Mesendoderm (in vitro differentiated cells): ENCODE measurements around the gene KCNS3.

ENCODE experiments used
- DNase-seq: peaks from one replicate; pipeline ENCODE4 v3.0.0; 2013
- H2AK5ac ChIP-seq: 2 replicates; pipeline ENCODE4 v1.6.1; 2013; ENCODE audit warnings: low read length, inconsistent platforms
- H2BK120ac ChIP-seq: 2 replicates; pipeline ENCODE4 v1.6.1; 2013; ENCODE audit warnings: low read depth, mild to moderate bottlenecking, low read length, moderate library complexity, mixed read lengths
- H2BK15ac ChIP-seq: replicated peaks from 2 replicates; pipeline ENCODE4 v1.6.1; 2013; ENCODE audit warnings: low read depth, mild to moderate bottlenecking, moderate library complexity
- H2BK5ac ChIP-seq: 2 replicates; pipeline ENCODE4 v1.6.1; 2013; ENCODE audit warnings: low read length, inconsistent platforms
- H3K18ac ChIP-seq: 2 replicates; pipeline ENCODE4 v1.6.1; 2013; ENCODE audit warnings: mild to moderate bottlenecking, low read length, mixed read lengths
- H3K23ac ChIP-seq: one replicate; pipeline ENCODE4 v1.6.1; 2013; ENCODE audit warnings: low read length
- H3K27ac ChIP-seq: 2 replicates; pipeline ENCODE4 v1.5.1; 2013; ENCODE audit warnings: low read depth, mild to moderate bottlenecking, inconsistent platforms, low read length, moderate library complexity
- H3K27me3 ChIP-seq: 2 replicates; pipeline ENCODE4 v1.6.1; 2013; ENCODE audit warnings: low read length, control low read depth, mild to moderate bottlenecking, inconsistent platforms; ENCODE audit not compliant: insufficient read depth, poor library complexity
- H3K36me3 ChIP-seq: 2 replicates; pipeline ENCODE4 v1.6.1; 2013; ENCODE audit warnings: low read length, inconsistent platforms; ENCODE audit not compliant: control insufficient read depth, insufficient read depth
- H3K4ac ChIP-seq: one replicate; pipeline ENCODE4 v1.6.1; 2013; ENCODE audit warnings: low read depth, mild to moderate bottlenecking, low read length, moderate library complexity
- H3K4me1 ChIP-seq: 2 replicates; pipeline ENCODE4 v1.6.1; 2013; ENCODE audit warnings: low read depth, low read length, inconsistent platforms; ENCODE audit not compliant: control insufficient read depth
- H3K4me2 ChIP-seq: 2 replicates; pipeline ENCODE4 v1.6.1; 2013; ENCODE audit warnings: low read length
- H3K4me3 ChIP-seq: 2 replicates; pipeline ENCODE4 v1.5.1; 2013; ENCODE audit warnings: mild to moderate bottlenecking, low read length
- H3K56ac ChIP-seq: one replicate; pipeline ENCODE4 v1.6.1; 2013; ENCODE audit warnings: low read length
- H3K79me1 ChIP-seq: 2 replicates; pipeline ENCODE4 v1.6.1; 2013; ENCODE audit warnings: low read length, inconsistent platforms
- H3K79me2 ChIP-seq: 2 replicates; pipeline ENCODE4 v1.6.1; 2013; ENCODE audit warnings: mild to moderate bottlenecking, low read length; ENCODE audit not compliant: control insufficient read depth, insufficient read depth
- H3K9ac ChIP-seq: 2 replicates; pipeline ENCODE4 v1.6.1; 2013; ENCODE audit warnings: low read length, inconsistent platforms
- H4K5ac ChIP-seq: one replicate; pipeline ENCODE4 v1.6.1; 2013; ENCODE audit warnings: low read length
- H4K8ac ChIP-seq: one replicate; pipeline ENCODE4 v1.6.1; 2013; ENCODE audit warnings: low read depth, mild to moderate bottlenecking, control low read depth, low read length, moderate library complexity
- WGBS: extraction: QIAGEN DNeasy Blood & Tissue Kit; methylation state at CpG from one replicate; pipeline ENCODE4 v1.1.7; 2013; ENCODE audit warnings: low lambda C conversion rate, missing lambda C conversion rate; ENCODE audit not compliant: insufficient coverage; ENCODE audit errors: extremely low coverage; 5-methylcytosine and 5-hydroxymethylcytosine counted together

KCNS3 gene

GRCh38 chr2:17975401-17975800 lies 96.9 kb downstream of the KCNS3 start:
- no peak overlapping the region for H3K27ac ChIP-seq
- WGBS: no CpG with 5 or more reads among the region's 2 CpGs

GRCh38 chr2:17976871-17977746 lies 98.6 kb downstream of the KCNS3 start:
- no peak overlapping the region for H4K5ac ChIP-seq
- peak; percentile 17 for DNase-seq
- no peak overlapping the region for H2AK5ac ChIP-seq
- no peak overlapping the region for H3K4me3 ChIP-seq
- H3K56ac ChIP-seq: no peak overlapping the region
- H2BK120ac ChIP-seq: no peak overlapping the region
- H2BK5ac ChIP-seq: no peak overlapping the region
- H3K18ac ChIP-seq: no peak overlapping the region
- no peaks in the 10 kb centered on the region for H3K79me2 ChIP-seq
- H3K79me1 ChIP-seq: no peaks in the 10 kb centered on the region
- no CpG with 5 or more reads among the region's 6 CpGs for WGBS
- H3K4ac ChIP-seq: no peak overlapping the region
- H3K9ac ChIP-seq: no peak overlapping the region
- H3K36me3 ChIP-seq: no peaks in the 10 kb centered on the region
- H3K23ac ChIP-seq: no peak overlapping the region
- no peak overlapping the region for H3K4me2 ChIP-seq
- H2BK15ac ChIP-seq: no peak overlapping the region
- H3K27me3 ChIP-seq: no peaks in the 10 kb centered on the region
- no peak overlapping the region for H3K27ac ChIP-seq
- no peak overlapping the region for H4K8ac ChIP-seq
- no peaks in the 10 kb centered on the region for H3K4me1 ChIP-seq

More at GRCh38 chr2:17975401-17975800, 96.9 kb downstream of the KCNS3 start:
- H2AK5ac ChIP-seq: no peak overlapping the region
- no peak overlapping the region for H3K56ac ChIP-seq
- H2BK120ac ChIP-seq: no peak overlapping the region
- H4K8ac ChIP-seq: no peak overlapping the region
- H2BK15ac ChIP-seq: no peak overlapping the region
- no peak overlapping the region for H3K4ac ChIP-seq
- H3K18ac ChIP-seq: no peak overlapping the region
- H3K27me3 ChIP-seq: no peaks in the 10 kb centered on the region
- H3K4me3 ChIP-seq: no peak overlapping the region
- H3K4me2 ChIP-seq: no peak overlapping the region
- H3K9ac ChIP-seq: no peak overlapping the region
- no peaks in the 10 kb centered on the region for H3K36me3 ChIP-seq
- H3K23ac ChIP-seq: no peak overlapping the region
- DNase-seq: peak; percentile 45
- no peaks in the 10 kb centered on the region for H3K79me1 ChIP-seq
- no peaks in the 10 kb centered on the region for H3K79me2 ChIP-seq
- H2BK5ac ChIP-seq: no peak overlapping the region
- no peak overlapping the region for H4K5ac ChIP-seq
- H3K4me1 ChIP-seq: no peaks in the 10 kb centered on the region

GRCh38 chr2:17979707-17980106 lies 101.2 kb downstream of the KCNS3 start:
- H3K27ac ChIP-seq: no peak overlapping the region
- H2BK15ac ChIP-seq: no peak overlapping the region
- no peak overlapping the region for H2AK5ac ChIP-seq
- H3K56ac ChIP-seq: no peak overlapping the region
- H3K23ac ChIP-seq: no peak overlapping the region
- H3K18ac ChIP-seq: no peak overlapping the region
- no peak overlapping the region for H3K9ac ChIP-seq
- H2BK5ac ChIP-seq: no peak overlapping the region
- DNase-seq: no peak
- H3K4ac ChIP-seq: no peak overlapping the region
- no peaks in the 10 kb centered on the region for H3K79me1 ChIP-seq
- no peaks in the 10 kb centered on the region for H3K4me1 ChIP-seq
- H3K27me3 ChIP-seq: no peaks in the 10 kb centered on the region
- no peaks in the 10 kb centered on the region for H3K36me3 ChIP-seq
- no peak overlapping the region for H3K4me2 ChIP-seq
- no peaks in the 10 kb centered on the region for H3K79me2 ChIP-seq
- H2BK120ac ChIP-seq: no peak overlapping the region
- no peak overlapping the region for H4K8ac ChIP-seq
- H4K5ac ChIP-seq: no peak overlapping the region
- H3K4me3 ChIP-seq: no peak overlapping the region

GRCh38 chr2:17981936-17982335 lies 103.5 kb downstream of the KCNS3 start:
- Histone ChIP-seq H4K5ac (no peak overlapping the region), H3K4ac (no peak overlapping the region), H2BK5ac (no peak overlapping the region), H3K27ac (no peak overlapping the region), H3K23ac (no peak overlapping the region), H2AK5ac (no peak overlapping the region), H4K8ac (no peak overlapping the region), H3K9ac (no peak overlapping the region), H3K79me1 (no peaks in the 10 kb centered on the region), H2BK15ac (no peak overlapping the region), H3K27me3 (no peaks in the 10 kb centered on the region), H3K56ac (no peak overlapping the region), H3K4me3 (no peak overlapping the region), H3K79me2 (no peaks in the 10 kb centered on the region), H3K4me2 (no peak overlapping the region), H3K18ac (no peak overlapping the region), H3K4me1 (no peaks in the 10 kb centered on the region), H2BK120ac (no peak overlapping the region), H3K36me3 (no peaks in the 10 kb centered on the region)
- WGBS: no CpG with 5 or more reads among the region's 3 CpGs
- no peak for DNase-seq
